Neural cell (in vitro differentiated cells): ENCODE measurements around the gene PEMT. TPM values are rescaled to one million over a fixed set of nuclear protein-coding genes. Genes with fewer than 3 reads are reported as not detected.

Experiments used
- H2AFZ ChIP-seq: fragments of 200-600, 300-800 bp; sonication (generic), shearing (Covaris generic); 2 replicates; pipeline ENCODE4 v1.6.0; 2014; ENCODE audit warnings: low read depth, mild to moderate bottlenecking, antibody characterized with exemption, low read length, moderate library complexity
- H3F3A ChIP-seq: fragments of 200-600 bp; shearing (Covaris generic); 2 replicates; pipeline ENCODE4 v1.6.1; 2016; ENCODE audit warnings: mild to moderate bottlenecking, moderate library complexity, mixed read lengths, antibody characterized with exemption, low read length; ENCODE audit not compliant: insufficient read depth, poor library complexity, severe bottlenecking
- H3K27ac ChIP-seq: fragments of 200-600, 300-800 bp; sonication (generic), shearing (Covaris generic); 2 replicates; pipeline ENCODE4 v1.5.1; 2014; ENCODE audit warnings: mild to moderate bottlenecking, low read length, moderate library complexity
- H3K27me3 ChIP-seq: fragments of 300-800, 200-600 bp; sonication (generic), shearing (Covaris generic); 2 replicates; pipeline ENCODE4 v1.6.0; 2014; ENCODE audit warnings: mild to moderate bottlenecking, low read depth, low read length, moderate library complexity; ENCODE audit not compliant: insufficient read depth
- H3K36me3 ChIP-seq: fragments of 300-800, 200-600 bp; sonication (generic), shearing (Covaris generic); 2 replicates; pipeline ENCODE4 v1.5.1; 2014; ENCODE audit warnings: mild to moderate bottlenecking, antibody characterized with exemption, low read length, moderate library complexity; ENCODE audit not compliant: insufficient read depth
- H3K4me2 ChIP-seq: fragments of 300-800, 200-600 bp; sonication (generic), shearing (Covaris generic); 2 replicates; pipeline ENCODE4 v1.6.0; 2014; ENCODE audit warnings: mild to moderate bottlenecking, low read length
- H3K4me3 ChIP-seq: fragments of 300-800, 200-600 bp; sonication (generic), shearing (Covaris generic); 2 replicates; pipeline ENCODE4 v1.5.1; 2014; ENCODE audit warnings: mild to moderate bottlenecking, low read length, moderate library complexity
- H3K79me2 ChIP-seq: fragments of 200-600 bp; shearing (Covaris generic); replicated peaks from 2 replicates; pipeline ENCODE4 v1.6.0; 2014; ENCODE audit warnings: mild to moderate bottlenecking, low read length, moderate library complexity; ENCODE audit not compliant: insufficient read depth
- H3K9ac ChIP-seq: fragments of 300-800, 200-600 bp; sonication (generic), shearing (Covaris generic); 2 replicates; pipeline ENCODE4 v1.6.1; 2016; ENCODE audit warnings: mild to moderate bottlenecking, low read length, mixed read lengths
- H3K9me2 ChIP-seq: fragments of 200-600 bp; shearing (Covaris generic); 2 replicates; pipeline ENCODE4 v1.6.1; 2016; ENCODE audit warnings: mild to moderate bottlenecking, low read length, mixed read lengths; ENCODE audit not compliant: insufficient read depth
- H3K9me3 ChIP-seq: fragments of 200-600, 300-800 bp; sonication (generic), shearing (Covaris generic); 2 replicates; pipeline ENCODE4 v1.6.1; 2016; ENCODE audit warnings: mild to moderate bottlenecking, mixed run types, low read length, moderate library complexity, mixed read lengths
- H4K20me1 ChIP-seq: fragments of 200-600 bp; shearing (Covaris generic); 2 replicates; pipeline ENCODE4 v1.6.1; 2016; ENCODE audit warnings: mild to moderate bottlenecking, mixed run types; ENCODE audit not compliant: insufficient read depth
- CTCF ChIP-seq: fragments of 450-650 bp; IDR thresholded peaks from 2 replicates; pipeline ENCODE4 v1.5.1; 2014; ENCODE audit warnings: antibody characterized with exemption, mild to moderate bottlenecking, moderate library complexity; ENCODE audit not compliant: poor library complexity, severe bottlenecking
- EP300 ChIP-seq: fragments of 450-650 bp; conservative IDR thresholded peaks from 2 replicates; pipeline ENCODE4 v1.6.1; 2014; ENCODE audit warnings: antibody characterized with exemption, mild to moderate bottlenecking, moderate library complexity; ENCODE audit not compliant: poor library complexity, severe bottlenecking
- EZH2 ChIP-seq: fragments of 200-600, 300-800 bp; shearing (Covaris generic), sonication (generic); IDR thresholded peaks from 2 replicates; pipeline ENCODE4 v1.6.1; 2014; ENCODE audit warnings: antibody characterized with exemption, low read length, borderline replicate concordance, mild to moderate bottlenecking; ENCODE audit not compliant: insufficient read depth, poor library complexity, severe bottlenecking
- MXI1 ChIP-seq: fragments of 450-650 bp; conservative IDR thresholded peaks from 2 replicates; pipeline ENCODE4 v1.6.1; 2014; ENCODE audit warnings: antibody characterized with exemption, mild to moderate bottlenecking; ENCODE audit not compliant: poor library complexity, severe bottlenecking
- POLR2AphosphoS5 ChIP-seq: IDR thresholded peaks from 2 replicates; pipeline ENCODE4 v1.6.1; 2012
- RAD21 ChIP-seq: fragments of 450-650 bp; conservative IDR thresholded peaks from 2 replicates; pipeline ENCODE4 v1.6.1; 2014; ENCODE audit warnings: antibody characterized with exemption, mild to moderate bottlenecking, moderate library complexity
- REST ChIP-seq: IDR thresholded peaks from 2 replicates; pipeline ENCODE4 v1.6.1; 2012; ENCODE audit warnings: borderline replicate concordance
- SMC3 ChIP-seq: fragments of 450-650 bp; conservative IDR thresholded peaks from 2 replicates; pipeline ENCODE4 v1.6.1; 2014; ENCODE audit warnings: antibody characterized with exemption, mild to moderate bottlenecking, moderate library complexity; ENCODE audit not compliant: poor library complexity
- TAF1 ChIP-seq: IDR thresholded peaks from 2 replicates; pipeline ENCODE4 v1.6.1; 2012; ENCODE audit warnings: low read depth
- polyA plus RNA-seq: library from polyadenylated mRNA; depleted of rRNA; stranded (reverse); fragments of >200 nt; gene quantifications from 2 replicates; pipeline ENCODE4 v1.2.3, GENCODE V29; 2014

Gene PEMT
- polyA plus RNA-seq, 1 donor from 2014 or later = 71.7 TPM

GRCh38 chr17:17527534-17527933 lies 64.0 kb downstream of the PEMT start:
- no peaks in the 10 kb centered on the region for H3K9me3 ChIP-seq
- H3K9me2 ChIP-seq = no peaks in the 10 kb centered on the region
- H3K27ac ChIP-seq = no peak overlapping the region
- H3F3A ChIP-seq = no peaks in the 10 kb centered on the region
- TF ChIP-seq TAF1 (no peak), MXI1 (no peak), POLR2AphosphoS5 (no peak), SMC3 (no peak), RAD21 (no peak), EZH2 (no peak), EP300 (no peak), CTCF (no peak), REST (no peak)
- H3K27me3 ChIP-seq = no peaks in the 10 kb centered on the region
- H4K20me1 ChIP-seq = no peaks in the 10 kb centered on the region
- no peak overlapping the region for H3K9ac ChIP-seq
- H2AFZ ChIP-seq = no peak overlapping the region
- no peaks in the 10 kb centered on the region for H3K79me2 ChIP-seq
- no peak overlapping the region for H3K4me2 ChIP-seq
- no peak overlapping the region for H3K4me3 ChIP-seq
- H3K36me3 ChIP-seq = no peaks in the 10 kb centered on the region

GRCh38 chr17:17526369-17526768 lies 65.1 kb downstream of the PEMT start:
- Histone ChIP-seq H4K20me1 (no peaks in the 10 kb centered on the region), H3F3A (no peaks in the 10 kb centered on the region), H3K27ac (no peak overlapping the region), H3K36me3 (no peaks in the 10 kb centered on the region), H2AFZ (no peak overlapping the region), H3K27me3 (no peaks in the 10 kb centered on the region), H3K79me2 (no peaks in the 10 kb centered on the region), H3K9me3 (no peaks in the 10 kb centered on the region), H3K9ac (no peak overlapping the region), H3K4me2 (no peak overlapping the region), H3K4me3 (no peak overlapping the region), H3K9me2 (no peaks in the 10 kb centered on the region)
- TF ChIP-seq SMC3 (no peak), EP300 (no peak), MXI1 (no peak), REST (no peak), TAF1 (no peak), POLR2AphosphoS5 (no peak), EZH2 (no peak), RAD21 (no peak), CTCF (no peak)
